Upper lobe of right lung (tissue), 1 donor: Measurements from ENCODE around the gene SFMBT2. TPM values are rescaled to one million over a fixed set of nuclear protein-coding genes. Genes with fewer than 3 reads are reported as not detected.
"Not testable (repeated sequence)": the region's sequence is repeated elsewhere in the genome, so short reads cannot be mapped to it uniquely, and the experiment has no call there.

ENCODE experiments used
- ATAC-seq: fragments of 200-7000 bp; cut with Tn5 transposase; one replicate; pipeline ENCODE4 v1.9.1; 2020; ENCODE audit warnings: mild to moderate bottlenecking, moderate library complexity
- DNase-seq: peaks from one replicate; pipeline ENCODE4 v3.0.0-alpha.2; 2020
- H3K27ac ChIP-seq: fragments of 200-600 bp; one replicate; pipeline ENCODE4 v1.8.0; 2022
- H3K27me3 ChIP-seq: fragments of 200-600 bp; one replicate; pipeline ENCODE4 v1.8.0; 2022; ENCODE audit warnings: mild to moderate bottlenecking
- H3K36me3 ChIP-seq: fragments of 200-600 bp; one replicate; pipeline ENCODE4 v1.8.0; 2022
- H3K4me1 ChIP-seq: fragments of 200-600 bp; one replicate; pipeline ENCODE4 v1.8.0; 2022
- H3K4me3 ChIP-seq: fragments of 200-600 bp; one replicate; pipeline ENCODE4 v1.8.0; 2022; ENCODE audit warnings: mild to moderate bottlenecking
- H3K9me3 ChIP-seq: fragments of 200-600 bp; one replicate; pipeline ENCODE4 v1.8.0; 2022
- intact Hi-C: fragments of 100-400 bp; cut with DNase I; formaldehyde crosslinking; loops from one replicate; pipeline ENCODE4 v1.11.0; 2022
- total RNA-seq: library from RNA; stranded (reverse); fragmentation: NEBNext Ultra II Directional; extraction: Animal tissue kit (Norgen Biotek cat#: 25700); gene quantifications from one replicate; pipeline ENCODE4 v1.2.1, GENCODE V29; 2021
- TF ChIP-seq, protein P1 (sequence below): fragments of 200-600 bp; IDR thresholded peaks from one replicate; pipeline ENCODE4 v1.8.0; 2022; ENCODE audit warnings: antibody characterized with exemption
- donor health status: DM: no; HTN: yes; CAD: no; lungs with severe emphysema.

Gene SFMBT2
- total RNA-seq, 1 donor from 2014 or later, result 16.1 TPM

DNA sequence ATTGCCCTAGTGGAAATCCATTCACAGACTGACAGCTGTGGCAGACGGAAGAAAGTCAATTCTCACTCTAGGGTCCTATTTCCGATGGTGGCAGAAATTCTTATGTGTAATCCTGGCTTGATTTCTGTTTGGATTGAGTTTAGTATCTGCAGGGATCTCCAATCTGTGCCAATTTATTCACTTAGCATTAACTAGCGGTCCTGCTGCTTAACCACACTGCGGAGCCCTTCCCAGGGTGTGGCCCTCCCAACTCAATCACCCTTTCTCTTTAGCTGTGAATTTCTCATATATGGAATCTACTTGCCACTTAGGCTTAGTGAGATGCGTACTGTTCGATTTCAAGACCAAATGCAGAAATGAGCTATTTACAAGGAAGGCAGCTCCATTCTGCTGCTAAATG is 215.7 kb downstream of the SFMBT2 start:
- Histone ChIP-seq H3K4me1 (no peaks in the 10 kb centered on the region), H3K4me3 (no peak overlapping the region), H3K9me3 (no peaks in the 10 kb centered on the region), H3K27me3 (no peaks in the 10 kb centered on the region), H3K27ac (no peak overlapping the region), H3K36me3 (peaks cover 26% of the 10 kb centered on the region)
- ATAC-seq (no peak), DNase-seq (no peak)
- intact Hi-C loops, result no loop called here
- TF ChIP-seq, protein P1, sequence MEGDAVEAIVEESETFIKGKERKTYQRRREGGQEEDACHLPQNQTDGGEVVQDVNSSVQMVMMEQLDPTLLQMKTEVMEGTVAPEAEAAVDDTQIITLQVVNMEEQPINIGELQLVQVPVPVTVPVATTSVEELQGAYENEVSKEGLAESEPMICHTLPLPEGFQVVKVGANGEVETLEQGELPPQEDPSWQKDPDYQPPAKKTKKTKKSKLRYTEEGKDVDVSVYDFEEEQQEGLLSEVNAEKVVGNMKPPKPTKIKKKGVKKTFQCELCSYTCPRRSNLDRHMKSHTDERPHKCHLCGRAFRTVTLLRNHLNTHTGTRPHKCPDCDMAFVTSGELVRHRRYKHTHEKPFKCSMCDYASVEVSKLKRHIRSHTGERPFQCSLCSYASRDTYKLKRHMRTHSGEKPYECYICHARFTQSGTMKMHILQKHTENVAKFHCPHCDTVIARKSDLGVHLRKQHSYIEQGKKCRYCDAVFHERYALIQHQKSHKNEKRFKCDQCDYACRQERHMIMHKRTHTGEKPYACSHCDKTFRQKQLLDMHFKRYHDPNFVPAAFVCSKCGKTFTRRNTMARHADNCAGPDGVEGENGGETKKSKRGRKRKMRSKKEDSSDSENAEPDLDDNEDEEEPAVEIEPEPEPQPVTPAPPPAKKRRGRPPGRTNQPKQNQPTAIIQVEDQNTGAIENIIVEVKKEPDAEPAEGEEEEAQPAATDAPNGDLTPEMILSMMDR, result no peak

GRCh38 chr10:7194571-7194970 is 216.3 kb downstream of the SFMBT2 start:
- H3K36me3 ChIP-seq, result peaks cover 22% of the 10 kb centered on the region
- TF ChIP-seq, protein P1, result no peak
- H3K4me3 ChIP-seq, result no peak overlapping the region

DNA sequence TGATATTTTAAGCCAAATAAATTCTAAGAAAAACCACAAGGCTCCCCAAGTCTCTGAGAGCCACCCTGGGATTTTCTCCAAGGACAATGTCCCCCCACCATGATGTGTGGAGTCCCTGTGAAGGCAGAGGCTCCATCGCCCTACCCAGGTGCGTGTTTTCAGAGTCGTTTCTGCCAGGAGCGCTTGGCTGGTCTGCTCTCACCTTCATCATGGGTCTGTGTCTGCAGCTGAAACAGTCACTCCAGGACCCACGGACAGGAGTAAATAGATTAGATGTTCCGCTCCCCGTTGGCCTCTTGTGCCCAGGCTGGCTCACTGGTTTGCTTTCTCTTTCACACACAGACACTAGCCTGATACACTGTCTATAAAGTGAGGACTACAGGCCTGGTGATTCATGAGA is 217.5 kb downstream of the SFMBT2 start:
- Histone ChIP-seq H3K4me1 (no peaks in the 10 kb centered on the region), H3K27me3 (no peaks in the 10 kb centered on the region), H3K36me3 (peaks cover 15% of the 10 kb centered on the region), H3K27ac (no peak overlapping the region), H3K9me3 (no peaks in the 10 kb centered on the region), H3K4me3 (no peak overlapping the region)
- intact Hi-C loops, result no loop called here
- DNase-seq, result no peak
- no peak for ATAC-seq
- TF ChIP-seq, protein P1, result no peak

More at GRCh38 chr10:7194571-7194970, 216.3 kb downstream of the SFMBT2 start:
- ATAC-seq, result no peak
- no peaks in the 10 kb centered on the region for H3K9me3 ChIP-seq
- intact Hi-C loops, result no loop called here
- no peak overlapping the region for H3K27ac ChIP-seq
- no peaks in the 10 kb centered on the region for H3K4me1 ChIP-seq
- DNase-seq, result no peak
- no peaks in the 10 kb centered on the region for H3K27me3 ChIP-seq

- Histone ChIP-seq H3K36me3 (peaks cover 13% of the 10 kb centered on the region), H3K4me1 (no peaks in the 10 kb centered on the region), H3K4me3 (no peak overlapping the region), H3K27me3 (no peaks in the 10 kb centered on the region), H3K27ac (no peak overlapping the region), H3K9me3 (no peaks in the 10 kb centered on the region)
- DNase-seq (no peak), ATAC-seq (no peak)
- TF ChIP-seq, protein P1, result no peak
- intact Hi-C loops, result no loop called here
These were observed 217.9 kb downstream of the SFMBT2 start for GRCh38 chr10:7192831-7193361.

GRCh38 chr10:7192061-7192460 is 218.8 kb downstream of the SFMBT2 start:
- Histone ChIP-seq H3K27ac (no peak overlapping the region), H3K4me1 (no peaks in the 10 kb centered on the region), H3K4me3 (no peak overlapping the region), H3K36me3 (peaks cover 7% of the 10 kb centered on the region), H3K9me3 (no peaks in the 10 kb centered on the region), H3K27me3 (no peaks in the 10 kb centered on the region)
- ATAC-seq, result no peak
- TF ChIP-seq, protein P1, result no peak
- intact Hi-C loops, result no loop called here
- no peak for DNase-seq

- H3K36me3 ChIP-seq, H3K27ac ChIP-seq, H3K27me3 ChIP-seq, intact Hi-C loops, ATAC-seq, H3K4me1 ChIP-seq, DNase-seq, H3K4me3 ChIP-seq, H3K9me3 ChIP-seq: not testable (repeated sequence)
These were observed 220.1 kb downstream of the SFMBT2 start for GRCh38 chr10:7190772-7191171.
